Hepatocyte (in vitro differentiated cells): ENCODE results near the gene TMEM131. TPM values are rescaled to one million over a fixed set of nuclear protein-coding genes. Genes with fewer than 3 reads are reported as not detected.

ENCODE experiments used
- DNase-seq: peaks from one replicate; pipeline ENCODE4 v3.0.0-alpha.2; 2016; ENCODE audit warnings: low spot score
- H2AFZ ChIP-seq: fragments of 200-600 bp; sonication (generic); 2 replicates; pipeline ENCODE4 v1.6.0; 2016; ENCODE audit warnings: antibody characterized with exemption, mild to moderate bottlenecking
- H3K27ac ChIP-seq: fragments of 200-600 bp; sonication (generic); 2 replicates; pipeline ENCODE4 v1.5.1; 2016; ENCODE audit warnings: mild to moderate bottlenecking
- H3K27me3 ChIP-seq: fragments of 200-600 bp; sonication (generic); 2 replicates; pipeline ENCODE4 v1.6.1; 2016
- H3K36me3 ChIP-seq: fragments of 200-600 bp; sonication (generic); replicated peaks from 2 replicates; pipeline ENCODE4 v1.5.1; 2016; ENCODE audit warnings: low read depth; ENCODE audit not compliant: insufficient read depth
- H3K4me1 ChIP-seq: fragments of 200-600 bp; sonication (generic); 2 replicates; pipeline ENCODE4 v1.5.1; 2016; ENCODE audit warnings: mild to moderate bottlenecking, moderate library complexity; ENCODE audit not compliant: insufficient read depth
- H3K4me2 ChIP-seq: fragments of 200-600 bp; sonication (generic); 2 replicates; pipeline ENCODE4 v1.6.0; 2016
- H3K4me3 ChIP-seq: fragments of 200-600 bp; sonication (generic); 2 replicates; pipeline ENCODE4 v1.5.1; 2016; ENCODE audit warnings: mild to moderate bottlenecking
- H3K79me2 ChIP-seq: fragments of 200-600 bp; sonication (generic); 2 replicates; pipeline ENCODE4 v1.6.0; 2017; ENCODE audit warnings: mild to moderate bottlenecking
- H3K9me2 ChIP-seq: fragments of 200-600 bp; sonication (generic); replicated peaks from 2 replicates; pipeline ENCODE4 v1.6.0; 2017; ENCODE audit warnings: mild to moderate bottlenecking; ENCODE audit not compliant: insufficient read depth
- H3K9me3 ChIP-seq: fragments of 200-600 bp; sonication (generic); 2 replicates; pipeline ENCODE4 v1.5.1; 2016; ENCODE audit warnings: low read depth, mild to moderate bottlenecking
- H4K20me1 ChIP-seq: fragments of 200-600 bp; sonication (generic); 2 replicates; pipeline ENCODE4 v1.6.0; 2016; ENCODE audit warnings: mild to moderate bottlenecking; ENCODE audit not compliant: insufficient read depth, poor library complexity, severe bottlenecking
- CTCF ChIP-seq: fragments of 200-600 bp; sonication (generic); IDR thresholded peaks from 2 replicates; pipeline ENCODE4 v1.5.1; 2016; ENCODE audit warnings: antibody characterized with exemption, mild to moderate bottlenecking; ENCODE audit not compliant: poor library complexity
- EZH2 ChIP-seq: fragments of 200-600 bp; sonication (generic); IDR thresholded peaks from 2 replicates; pipeline ENCODE4 v1.6.1; 2016; ENCODE audit warnings: antibody characterized with exemption, mild to moderate bottlenecking, borderline replicate concordance
- EZH2phosphoT487 ChIP-seq: fragments of 200-600 bp; sonication (generic); IDR thresholded peaks from one replicate; pipeline ENCODE4 v1.6.1; 2018; ENCODE audit warnings: antibody characterized with exemption, mild to moderate bottlenecking, low read depth, moderate library complexity; ENCODE audit not compliant: unreplicated experiment, severe bottlenecking
- WGBS: methylation state at CpG from one replicate; pipeline ENCODE4 v1.1.6; 2016; ENCODE audit warnings: low lambda C conversion rate; ENCODE audit errors: missing lambda C conversion rate; 5-methylcytosine and 5-hydroxymethylcytosine counted together
- polyA plus RNA-seq: library from polyadenylated mRNA; unstranded; fragments of >200 nt; fragmentation: Nextera tagmentation; extraction: Ambion mirVana; gene quantifications from 2 replicates; pipeline ENCODE4 v1.2.1, GENCODE V29; 2016
- total RNA-seq: library from RNA; depleted of rRNA; stranded (reverse); fragments of >200 nt; gene quantifications from 2 replicates; pipeline ENCODE4 v1.2.3, GENCODE V29; 2014

The TMEM131 gene
- total and polyA plus RNA-seq, 2 experiments from 2014 or later, result 17.5 to 42.1 TPM

- whole genome bisulfite sequencing, result 89% methylated on average over 12 of the region's 12 CpGs
- Histone ChIP-seq H3K27ac (no peak overlapping the region), H2AFZ (no peak overlapping the region), H3K79me2 (no peaks in the 10 kb centered on the region), H3K4me3 (no peak overlapping the region), H3K4me2 (no peak overlapping the region), H3K9me2 (no peaks in the 10 kb centered on the region), H3K4me1 (no peaks in the 10 kb centered on the region), H3K9me3 (no peaks in the 10 kb centered on the region), H3K27me3 (no peaks in the 10 kb centered on the region), H4K20me1 (no peaks in the 10 kb centered on the region), H3K36me3 (no peaks in the 10 kb centered on the region)
- no peak for TF ChIP-seq EZH2phosphoT487
- TF ChIP-seq EZH2, result no peak
- TF ChIP-seq CTCF, result no peak
- no peak for DNase-seq
Observed at GRCh38 chr2:97731274-97732020, 264.3 kb downstream of the TMEM131 start.

GRCh38 chr2:97730245-97730644, 265.5 kb downstream of the TMEM131 start:
- WGBS, result 100% methylated on average over 1 of the region's 1 CpG
- TF ChIP-seq CTCF (no peak), EZH2 (no peak), EZH2phosphoT487 (no peak)

GRCh38 chr2:97728091-97728731, 267.5 kb downstream of the TMEM131 start:
- Histone ChIP-seq H4K20me1 (no peaks in the 10 kb centered on the region), H3K4me2 (no peak overlapping the region)

More at GRCh38 chr2:97730245-97730644, 265.5 kb downstream of the TMEM131 start:
- Histone ChIP-seq H4K20me1 (no peaks in the 10 kb centered on the region), H3K4me2 (no peak overlapping the region), H3K79me2 (no peaks in the 10 kb centered on the region), H3K9me3 (no peaks in the 10 kb centered on the region), H3K9me2 (no peaks in the 10 kb centered on the region), H3K36me3 (no peaks in the 10 kb centered on the region), H2AFZ (no peak overlapping the region), H3K27me3 (no peaks in the 10 kb centered on the region), H3K4me1 (no peaks in the 10 kb centered on the region), H3K27ac (no peak overlapping the region), H3K4me3 (no peak overlapping the region)
- no peak for DNase-seq

More at GRCh38 chr2:97728091-97728731, 267.5 kb downstream of the TMEM131 start:
- H3K9me2 ChIP-seq, result no peaks in the 10 kb centered on the region
- H2AFZ ChIP-seq, result no peak overlapping the region
- no peak overlapping the region for H3K27ac ChIP-seq
- TF ChIP-seq CTCF (no peak), EZH2phosphoT487 (no peak), EZH2 (no peak)
- H3K4me1 ChIP-seq, result no peaks in the 10 kb centered on the region
- no peaks in the 10 kb centered on the region for H3K36me3 ChIP-seq
- DNase-seq, result no peak
- 67% methylated on average over 12 of the region's 12 CpGs for WGBS
- H3K79me2 ChIP-seq, result no peaks in the 10 kb centered on the region
- no peaks in the 10 kb centered on the region for H3K9me3 ChIP-seq
- H3K27me3 ChIP-seq, result no peaks in the 10 kb centered on the region
- no peak overlapping the region for H3K4me3 ChIP-seq
